ENCODE results near the gene TMEM154. TPM values are rescaled to one million over a fixed set of nuclear protein-coding genes. Genes with fewer than 3 reads are reported as not detected.

TMEM154 gene
- polyA plus RNA-seq, 3 donors: 0.33 to 1.4 (median 0.70) TPM

DNA sequence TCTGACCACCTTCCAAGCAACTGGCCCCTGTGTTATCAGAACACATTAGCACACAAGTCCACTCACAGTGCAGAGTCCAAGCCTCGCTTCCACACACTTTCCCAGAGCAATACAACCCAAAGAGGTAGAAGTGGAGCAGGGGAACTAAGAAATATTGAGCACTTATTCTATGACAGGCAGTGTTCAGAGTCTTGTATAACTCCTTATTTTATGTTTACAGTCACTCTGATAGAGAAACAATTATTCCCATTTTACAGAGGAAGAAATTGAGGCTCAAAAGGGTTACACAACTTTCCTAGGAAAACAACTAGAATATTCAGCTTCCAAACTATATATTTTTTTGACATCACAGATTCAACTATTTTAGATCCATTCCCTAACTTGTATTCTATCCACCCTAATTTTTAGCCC, 18.3 kb upstream of the TMEM154 start:
- DNase-seq (ENCODE audit: extremely low read depth in 1 of 11, low read depth in 9 of 11, low spot score in 4 of 11): no peak

GRCh38 chr4:152697284-152698088, 17.7 kb upstream of the TMEM154 start:
- DNase-seq (ENCODE audit: extremely low read depth in 1 of 11, low read depth in 9 of 11, low spot score in 4 of 11): no peak

DNA sequence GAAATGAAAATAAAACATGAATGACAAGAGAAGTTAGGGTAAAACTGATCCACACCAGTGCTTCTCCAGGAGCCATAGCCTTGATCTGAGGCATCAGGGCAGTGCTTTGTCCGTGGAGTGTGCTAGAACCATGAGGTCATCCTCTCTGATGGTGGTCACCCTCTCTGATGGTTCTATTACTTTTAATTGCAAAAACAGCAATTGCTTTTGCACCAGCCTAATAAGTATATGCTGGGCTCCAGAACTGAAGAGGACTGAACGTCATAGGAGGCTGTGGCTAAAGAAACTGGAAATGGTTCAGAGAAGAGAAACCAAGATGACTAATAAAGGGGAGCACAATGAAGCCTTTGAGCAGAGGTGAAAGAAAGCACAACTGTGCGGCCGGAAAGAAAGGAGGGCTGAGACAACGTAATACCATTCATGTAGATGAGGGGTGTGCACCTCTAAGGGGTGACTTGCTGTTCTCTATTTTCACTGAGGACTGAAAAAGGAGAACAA, 17.0 kb upstream of the TMEM154 start:
- no peak for DNase-seq (ENCODE audit: extremely low read depth in 1 of 11, low read depth in 9 of 11, low spot score in 4 of 11)

DNA sequence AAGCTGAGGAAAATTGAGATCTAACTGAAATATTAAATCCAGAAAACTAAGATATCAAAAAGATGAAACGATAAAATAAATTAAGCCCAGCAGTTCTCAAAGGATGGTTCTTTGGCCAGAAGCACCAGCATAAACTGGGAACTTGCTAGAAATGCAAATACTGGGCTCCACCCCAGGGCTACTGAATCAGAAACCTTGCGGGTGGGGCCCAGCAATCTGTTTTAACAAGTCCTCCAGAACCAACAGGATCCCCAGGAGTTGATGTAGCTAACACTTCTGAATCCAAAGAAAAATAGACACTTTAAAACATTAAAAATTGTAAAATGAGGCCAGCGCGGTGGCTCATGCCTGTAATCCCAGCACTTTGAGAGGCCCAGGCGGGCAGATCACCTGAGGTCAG, 14.1 kb upstream of the TMEM154 start:
- no peak for DNase-seq (ENCODE audit: extremely low read depth in 1 of 11, low read depth in 9 of 11, low spot score in 4 of 11)

DNA sequence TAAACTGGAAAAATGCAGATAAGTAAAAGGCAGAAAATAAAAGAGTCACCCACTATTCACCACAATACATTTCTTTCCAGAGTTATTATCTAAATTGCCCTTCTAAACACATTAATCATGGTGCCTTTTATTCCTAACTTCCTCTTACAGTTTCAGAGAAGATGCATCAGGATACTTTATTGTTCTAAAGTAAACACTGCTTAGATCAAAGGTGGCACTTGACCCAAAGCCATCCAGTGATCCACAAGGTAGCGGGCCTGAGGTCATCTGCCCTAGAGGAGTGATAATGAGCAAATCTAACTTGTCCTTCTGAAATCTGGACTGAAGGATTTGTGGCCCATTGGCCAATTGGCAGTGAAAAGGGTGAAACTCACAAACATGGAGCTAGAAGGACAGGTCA, 12.0 kb upstream of the TMEM154 start:
- no peak for DNase-seq (ENCODE audit: extremely low read depth in 1 of 11, low read depth in 9 of 11, low spot score in 4 of 11)

DNA sequence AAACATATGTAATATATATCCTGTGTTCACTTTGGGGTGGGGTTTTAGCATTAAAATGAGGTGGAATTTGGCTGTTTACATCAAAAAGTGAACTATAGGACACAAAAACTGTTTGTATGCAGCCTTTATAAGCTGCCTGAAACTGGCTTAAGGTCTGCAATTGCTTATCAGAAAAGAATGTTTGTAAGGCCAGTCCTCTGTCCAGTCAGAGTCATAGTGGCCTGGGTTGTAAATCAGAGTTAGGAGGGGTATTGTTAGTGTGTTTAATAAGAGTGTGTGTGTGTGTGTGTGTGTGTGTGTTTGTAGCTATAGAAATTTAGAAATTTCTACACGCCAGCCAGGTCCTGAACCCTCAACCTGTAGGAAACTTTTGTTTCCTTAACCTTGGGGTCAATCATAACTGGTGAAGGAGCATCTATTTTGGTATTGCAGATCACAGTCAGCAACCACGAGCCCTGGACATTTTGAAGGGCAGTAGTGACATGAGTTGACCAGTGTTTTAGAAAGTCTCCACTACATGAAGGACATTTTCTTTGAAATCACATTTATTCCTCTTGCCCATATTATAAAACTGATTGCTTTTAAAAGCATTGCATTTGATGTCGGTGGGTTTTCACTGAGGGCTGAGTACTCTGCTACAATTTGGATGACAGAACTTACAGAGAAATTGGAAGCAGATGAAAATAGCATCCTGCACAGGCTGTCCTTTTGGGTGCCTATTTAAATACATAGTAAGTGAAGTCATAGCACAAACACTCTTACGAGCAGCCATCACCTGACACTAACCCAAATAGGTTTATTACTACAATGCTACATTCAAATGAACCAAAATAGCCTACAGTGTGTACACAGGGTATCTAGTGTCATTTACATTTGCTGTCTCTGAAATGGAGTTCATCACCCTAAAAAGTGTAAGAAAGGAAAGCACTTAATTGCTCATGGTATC, 11.2 kb upstream of the TMEM154 start:
- no peak for DNase-seq (ENCODE audit: extremely low read depth in 1 of 11, low read depth in 9 of 11, low spot score in 4 of 11)

DNA sequence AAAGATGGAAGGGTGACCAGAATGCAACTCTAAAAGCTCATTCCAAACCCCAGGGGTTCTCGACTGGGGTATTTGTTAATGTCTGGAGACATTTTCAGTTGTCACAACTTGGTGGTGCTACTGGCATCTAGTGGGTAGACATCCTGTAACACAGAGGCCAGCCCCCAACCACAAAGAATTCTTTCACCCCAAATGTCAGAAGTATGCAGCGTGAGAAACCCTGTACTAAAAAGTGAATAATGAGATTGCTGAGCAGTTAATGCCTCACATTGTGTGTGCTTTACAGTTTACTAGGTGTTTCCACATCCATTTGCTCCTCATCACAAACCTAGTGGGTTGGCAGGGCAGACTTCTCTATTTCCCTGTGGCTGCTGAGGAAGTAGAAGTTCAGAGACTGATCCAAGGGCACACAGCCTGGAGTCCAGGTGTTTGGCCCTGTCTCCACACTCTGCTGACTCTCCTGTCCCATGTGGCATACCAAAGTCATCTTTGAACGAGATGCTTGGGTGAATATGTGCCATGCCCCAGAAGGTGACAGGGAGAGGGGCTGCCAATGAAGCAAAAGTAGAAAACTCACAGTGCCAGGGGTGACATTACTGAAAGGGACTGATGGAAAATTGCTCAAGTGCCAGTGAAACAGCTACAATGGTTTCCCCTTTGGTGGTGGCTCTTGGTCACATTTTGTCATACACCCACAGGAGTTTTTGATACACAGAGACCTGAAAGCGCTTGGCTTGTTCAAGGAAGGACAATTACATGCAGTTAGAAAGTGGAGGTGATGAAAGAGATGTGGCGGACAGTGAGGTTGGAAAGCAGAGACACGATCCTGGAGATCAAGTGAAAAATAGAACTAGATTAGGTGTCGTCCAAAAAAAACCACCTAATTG, 10.1 kb upstream of the TMEM154 start:
- DNase-seq (ENCODE audit: extremely low read depth in 1 of 11, low read depth in 9 of 11, low spot score in 4 of 11): no peak

DNA sequence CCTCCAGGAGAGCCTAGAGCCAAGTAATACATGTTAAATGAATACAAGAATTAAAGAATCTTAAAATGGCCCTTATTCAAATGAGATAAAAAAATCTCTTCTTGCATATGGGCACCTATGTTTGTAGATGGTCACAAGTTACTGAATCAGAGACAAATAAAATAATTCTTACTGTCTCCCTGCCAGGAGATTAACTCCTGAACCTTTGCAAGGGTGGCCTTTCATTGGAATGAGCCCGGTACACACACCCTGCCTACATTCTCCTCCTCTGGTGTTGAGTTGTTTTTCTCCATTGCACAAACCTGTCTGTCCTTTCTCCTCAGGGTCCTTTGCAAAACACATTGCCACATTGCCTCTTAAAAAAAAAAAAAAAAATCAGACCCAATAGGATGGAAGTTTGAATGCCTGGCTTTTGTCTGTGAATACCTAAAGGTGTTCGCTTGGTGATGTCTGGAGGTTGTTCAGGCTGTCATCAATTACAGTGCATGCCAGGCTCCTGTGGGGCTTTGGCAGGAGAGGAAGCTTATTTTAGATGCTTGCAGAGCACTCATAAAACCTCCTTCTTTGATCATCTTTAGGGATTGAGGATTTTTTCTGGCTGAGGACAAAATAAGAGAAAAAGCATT, 8.3 kb upstream of the TMEM154 start:
- DNase-seq (ENCODE audit: extremely low read depth in 1 of 11, low read depth in 9 of 11, low spot score in 4 of 11): no peak

DNA sequence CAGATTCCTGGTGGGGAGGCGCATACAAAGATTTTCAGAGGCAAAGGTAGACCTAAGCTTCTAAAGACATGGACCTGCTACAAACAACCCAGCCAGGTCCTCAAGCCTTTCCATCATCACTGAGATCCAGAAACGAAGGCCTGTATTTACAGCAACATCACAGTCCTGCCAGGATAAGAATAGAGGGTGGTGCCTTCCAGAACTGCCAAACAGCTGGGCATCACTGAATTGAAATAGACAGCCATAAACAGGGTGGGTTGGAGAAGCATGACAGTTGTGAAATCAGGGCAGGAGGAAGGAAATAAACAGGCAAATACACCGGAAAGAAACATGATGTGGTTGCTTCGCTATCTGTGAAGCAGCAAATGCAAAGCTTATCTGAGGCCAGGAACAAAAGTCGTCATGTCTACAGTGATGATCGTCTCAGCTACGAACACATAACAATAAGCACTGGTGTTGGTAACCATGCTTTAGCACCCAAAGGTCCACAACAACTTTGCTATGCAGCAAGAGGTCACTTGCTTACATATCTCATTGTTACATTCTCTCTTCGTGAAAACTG, 6.7 kb upstream of the TMEM154 start:
- DNase-seq (ENCODE audit: extremely low read depth in 1 of 11, low read depth in 9 of 11, low spot score in 4 of 11): no peak

GRCh38 chr4:152684587-152684986, 4.8 kb upstream of the TMEM154 start:
- no peak for DNase-seq (ENCODE audit: extremely low read depth in 1 of 11, low read depth in 9 of 11, low spot score in 4 of 11)

GRCh38 chr4:152684007-152684406, 4.2 kb upstream of the TMEM154 start:
- no peak for DNase-seq (ENCODE audit: extremely low read depth in 1 of 11, low read depth in 9 of 11, low spot score in 4 of 11)

DNA sequence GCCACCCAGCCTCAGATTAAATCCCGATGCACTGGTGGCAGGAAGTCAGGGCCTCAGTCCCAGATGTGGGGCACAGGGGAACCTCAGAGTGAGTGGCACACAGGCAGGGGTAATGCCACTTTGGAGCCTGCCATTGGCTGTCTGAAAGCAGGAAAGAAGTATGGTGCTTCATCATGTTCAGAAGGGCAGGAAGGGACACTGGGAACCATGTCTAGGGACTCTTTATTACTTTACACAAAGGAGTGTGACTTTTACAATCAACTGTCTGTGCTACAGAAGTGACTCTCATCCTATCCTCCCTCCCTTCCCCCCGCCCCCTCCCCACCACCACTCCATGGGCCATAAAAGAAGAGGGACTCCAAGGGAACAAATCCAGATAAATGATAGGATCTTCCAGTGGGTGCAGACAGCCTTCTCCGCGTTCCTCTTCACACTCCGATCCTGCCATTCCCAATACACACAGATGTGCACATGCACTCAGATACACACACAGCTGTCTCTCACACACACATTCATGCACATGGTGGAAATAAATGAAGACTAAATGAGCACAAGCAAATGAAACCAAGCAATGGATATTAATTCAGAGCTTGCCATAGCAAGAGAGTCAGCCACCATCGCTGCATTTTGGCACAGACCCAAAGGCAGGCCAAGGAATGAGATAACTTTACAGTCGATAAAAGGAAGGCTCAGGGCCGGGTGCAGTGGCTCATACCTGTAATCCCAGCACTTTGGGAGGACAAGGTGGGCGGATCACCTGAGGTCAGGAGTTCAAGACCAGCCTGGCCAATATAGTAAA, 2.5 kb upstream of the TMEM154 start:
- DNase-seq (ENCODE audit: extremely low read depth in 1 of 11, low read depth in 9 of 11, low spot score in 4 of 11): no peak

DNA sequence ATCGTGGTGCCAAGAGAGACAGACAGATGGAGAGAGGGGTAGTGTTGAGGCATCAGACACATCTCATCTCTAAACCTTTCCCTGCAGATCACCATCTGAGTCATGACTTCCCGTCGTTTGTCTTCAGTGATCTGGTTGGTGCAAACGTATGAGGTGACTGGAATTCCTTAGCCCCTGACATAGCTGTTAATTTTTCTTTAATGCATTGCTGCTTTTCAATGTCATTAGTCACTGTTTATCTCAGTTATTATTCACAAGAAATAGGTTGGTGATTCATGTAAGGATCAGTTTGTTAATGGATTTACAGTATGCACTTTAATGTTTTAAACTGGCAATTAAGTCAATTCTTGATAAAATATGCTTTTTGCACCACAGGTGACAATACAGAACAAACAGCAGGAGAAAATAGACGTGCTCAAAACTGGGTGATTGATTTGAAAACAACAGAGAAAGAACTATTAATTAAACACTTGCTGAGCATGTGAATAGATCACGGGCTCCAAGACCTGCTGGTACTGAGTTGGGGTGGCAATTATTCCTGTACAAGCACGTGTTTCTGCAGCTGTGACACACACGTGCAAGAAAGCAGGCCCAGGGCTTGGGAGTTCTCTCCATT, 1.3 kb upstream of the TMEM154 start:
- DNase-seq (ENCODE audit: extremely low read depth in 1 of 11, low read depth in 9 of 11, low spot score in 4 of 11): no peak

DNA sequence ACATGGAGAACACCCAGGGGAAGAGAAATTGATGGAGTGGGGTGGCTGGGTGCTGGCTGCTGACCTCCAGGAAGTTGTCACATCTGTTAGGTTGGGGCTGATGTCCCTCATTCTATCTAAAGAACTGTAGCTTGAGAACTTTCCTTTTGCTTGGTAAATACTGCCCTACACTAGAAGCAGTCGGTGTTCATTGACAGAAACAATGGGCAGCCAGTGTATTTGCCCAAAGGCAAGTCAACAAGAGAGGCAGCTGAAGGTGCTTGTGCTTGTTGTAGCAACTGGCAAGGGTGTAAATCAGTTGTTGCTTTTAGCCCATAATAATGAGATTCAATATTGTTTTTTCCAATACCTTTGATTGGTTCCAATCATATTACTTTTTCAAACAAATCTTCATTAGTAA, 956 bp downstream of the TMEM154 start:
- DNase-seq (ENCODE audit: extremely low read depth in 1 of 11, low read depth in 9 of 11, low spot score in 4 of 11): no peak

GRCh38 chr4:152677117-152677516, 2.7 kb downstream of the TMEM154 start:
- DNase-seq (ENCODE audit: extremely low read depth in 1 of 11, low read depth in 9 of 11, low spot score in 4 of 11): no peak

DNA sequence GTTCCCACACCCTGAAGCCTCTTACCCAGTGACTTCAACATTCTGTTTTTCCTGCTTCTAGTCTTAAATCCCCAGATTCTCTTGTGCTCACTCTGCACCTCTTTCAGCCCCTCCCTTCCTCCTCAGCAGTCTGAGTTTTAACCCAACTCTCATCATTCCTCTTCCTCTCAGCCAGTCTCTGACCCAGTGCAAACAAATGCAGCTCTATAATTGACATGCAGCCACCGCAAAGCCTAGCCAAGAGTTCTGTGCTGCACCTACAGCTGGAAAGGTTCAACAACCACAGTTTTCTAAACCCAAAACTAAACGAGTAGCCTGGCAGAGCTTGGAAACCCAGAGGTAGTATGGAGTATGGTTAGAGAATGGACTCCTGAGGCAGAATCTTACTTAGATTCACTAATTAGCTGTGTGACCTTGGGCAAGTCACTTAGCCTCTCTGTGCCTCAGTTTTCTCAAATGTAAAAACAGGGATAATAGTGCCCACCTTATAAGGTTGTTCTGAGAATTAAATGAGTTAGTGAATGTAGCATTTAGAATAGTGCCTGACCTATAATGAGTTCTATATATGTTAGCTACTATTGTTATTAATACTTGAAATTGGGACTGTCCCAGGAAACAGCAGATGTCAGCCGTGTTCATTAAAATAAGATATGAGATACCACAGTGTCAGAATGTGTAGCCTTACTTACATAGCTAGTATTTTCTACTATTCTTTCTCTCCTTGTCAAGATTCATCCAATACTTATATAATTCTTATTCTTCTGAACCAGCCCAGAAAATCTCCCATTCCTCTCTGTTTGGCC, 3.5 kb downstream of the TMEM154 start:
- no peak for DNase-seq (ENCODE audit: extremely low read depth in 1 of 11, low read depth in 9 of 11, low spot score in 4 of 11)
